Gastroesophageal sphincter (tissue), 4 donors: ENCODE results near the gene SUN5. TPM values are rescaled to one million over a fixed set of nuclear protein-coding genes. Genes with fewer than 3 reads are reported as not detected.

Source experiments
- ATAC-seq: fragments of 150-250 bp; one replicate; pipeline ENCODE4 v1.9.1; 2016; ENCODE audit warnings: mild to moderate bottlenecking, moderate library complexity
- H3K27ac ChIP-seq, 4 donors: fragments of 200-600 bp; sonication (generic) in 3 of 4; 1 replicate in 3 of 4; 2 replicates in 1 of 4; pipeline ENCODE4 v1.5.1; 2016 to 2019
- H3K27me3 ChIP-seq: fragments of 200-600 bp; sonication (generic); one replicate; pipeline ENCODE4 v1.5.1; 2019
- H3K36me3 ChIP-seq, 2 donors: fragments of 200-600 bp; sonication (generic); one replicate each; pipeline ENCODE4 v1.5.1; 2019; ENCODE audit warnings: control low read depth in 1 of 2
- H3K4me1 ChIP-seq, 3 donors: fragments of 200-600 bp; sonication (generic); 1 replicate in 2 of 3; 2 replicates in 1 of 3; pipeline ENCODE4 v1.5.1; 2016 to 2019; ENCODE audit warnings: control low read depth in 2 of 3
- H3K4me3 ChIP-seq, 2 donors: fragments of 200-600 bp; sonication (generic); one replicate each; pipeline ENCODE4 v1.5.1; 2019; ENCODE audit warnings: mild to moderate bottlenecking in 1 of 2, moderate library complexity in 1 of 2
- H3K9me3 ChIP-seq, 3 donors: fragments of 200-600 bp; sonication (generic); one replicate each; pipeline ENCODE4 v1.5.1; 2017 to 2019; ENCODE audit warnings: control low read depth in 2 of 3
- CTCF ChIP-seq, 4 experiments: fragments of 200-600 bp in 2 of 4; fragments of 450-650 bp in 2 of 4; sonication (generic) in 1 of 4; IDR thresholded peaks; one replicate each; pipeline ENCODE4 v1.5.1; 2017 to 2019; ENCODE audit warnings: antibody characterized with exemption in 4 of 4, mild to moderate bottlenecking in 2 of 4, moderate library complexity in 2 of 4
- EP300 ChIP-seq: sonication (generic); formaldehyde crosslinking; IDR thresholded peaks from one replicate; pipeline ENCODE4 v1.6.1; 2017; ENCODE audit warnings: antibody characterized with exemption, mild to moderate bottlenecking
- POLR2A ChIP-seq, 2 donors: fragments of 450-650 bp; IDR thresholded peaks; one replicate each; pipeline ENCODE4 v1.6.1; 2017; ENCODE audit warnings: antibody characterized with exemption in 2 of 2, mild to moderate bottlenecking in 2 of 2, moderate library complexity in 1 of 2
- POLR2AphosphoS5 ChIP-seq: sonication (generic); formaldehyde crosslinking; IDR thresholded peaks from one replicate; pipeline ENCODE4 v1.6.1; 2017; ENCODE audit warnings: antibody characterized with exemption
- WGBS, 2 donors: methylation state at CpG; one replicate each; pipeline ENCODE4 v1.1.5; 2018; ENCODE audit warnings: low coverage in 1 of 2; 5-methylcytosine and 5-hydroxymethylcytosine counted together
- total RNA-seq, 4 donors: library from RNA; depleted of rRNA; stranded (reverse); fragments of >200 nt; gene quantifications; one replicate each; pipeline ENCODE4 v1.1.0, GENCODE V29; 2016

SUN5 gene
- total RNA-seq, 4 donors from 2014 or later = not detected

DNA sequence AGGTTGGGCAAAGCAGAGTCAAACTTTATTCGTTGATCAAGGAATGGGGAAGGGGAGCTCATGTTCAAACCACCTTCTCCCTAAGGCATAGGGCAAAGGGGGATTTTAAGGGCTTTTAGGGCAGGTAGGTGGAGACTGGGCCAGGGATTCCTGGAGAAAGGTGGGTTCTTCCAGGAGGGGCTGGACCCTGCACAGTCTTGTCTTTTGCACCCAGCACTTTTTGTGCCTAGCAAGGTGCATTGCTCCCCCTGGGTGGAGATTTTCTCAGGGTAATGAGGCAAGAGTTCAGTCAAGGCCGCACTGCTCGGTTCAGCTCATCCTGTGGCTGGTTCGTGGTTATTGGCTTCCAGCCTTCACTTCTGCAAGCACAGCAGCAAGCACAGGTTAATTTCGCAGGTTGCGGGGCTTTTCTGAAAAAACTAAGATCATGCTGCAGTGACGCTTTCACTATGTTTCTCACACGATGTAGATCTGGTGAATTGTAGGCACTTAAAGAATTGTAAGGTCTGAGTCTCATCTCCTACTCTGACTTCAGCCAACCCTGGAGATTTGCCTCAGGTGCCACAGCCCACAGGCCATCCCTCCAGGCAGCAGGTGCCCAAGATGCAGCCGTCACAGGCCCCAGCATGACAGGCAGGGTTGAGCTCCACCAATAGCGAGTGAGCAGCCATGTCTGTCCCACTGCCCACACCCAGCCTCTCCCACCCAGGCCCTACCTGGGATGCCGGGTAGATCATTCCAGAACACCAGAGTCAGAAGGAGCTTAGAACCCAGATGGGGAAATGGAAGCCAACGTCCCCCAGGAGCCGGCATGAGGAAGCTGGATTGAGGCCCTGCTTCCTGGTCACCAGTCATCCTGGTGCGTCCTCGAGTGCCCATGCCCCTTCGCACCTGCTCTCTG lies 37.1 kb downstream of the SUN5 start:
- WGBS, 2 donors = 81 to 87% methylated on average over 5 of the region's 16 CpGs
- Histone ChIP-seq H3K4me1 (no peaks in the 10 kb centered on the region), H3K36me3 (no peaks in the 10 kb centered on the region), H3K27me3 (peaks cover 15% of the 10 kb centered on the region), H3K9me3 (no peaks in the 10 kb centered on the region), H3K4me3 (no peak overlapping the region), H3K27ac (no peak overlapping the region)
- TF ChIP-seq POLR2A (IDR thresholded peaks at IDR 0.05) (no peak), CTCF (IDR thresholded peaks at IDR 0.05) (no peak), POLR2AphosphoS5 (no peak), EP300 (no peak)
- no peak for ATAC-seq

DNA sequence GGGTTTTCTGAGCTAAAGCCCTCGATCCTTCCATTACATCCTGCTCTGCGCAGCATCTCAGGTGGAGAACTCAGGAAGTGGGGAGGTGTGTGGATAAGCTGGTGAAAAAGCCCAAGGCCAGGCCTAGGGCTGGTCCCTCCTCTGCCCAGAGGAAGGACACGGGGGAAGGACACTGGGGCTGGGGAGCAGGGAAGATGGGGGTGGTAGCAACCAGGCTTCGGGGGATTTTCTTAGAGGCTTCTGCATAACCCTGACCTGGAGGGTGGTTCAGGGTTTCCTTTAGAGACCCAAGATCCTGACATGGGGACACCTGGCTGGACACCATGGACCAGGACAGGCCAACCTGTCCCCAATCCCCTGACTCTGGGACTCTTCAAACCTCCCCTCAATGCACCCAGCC lies 37.9 kb downstream of the SUN5 start:
- Histone ChIP-seq H3K27ac (no peak overlapping the region), H3K27me3 (peaks cover 15% of the 10 kb centered on the region), H3K9me3 (no peaks in the 10 kb centered on the region), H3K36me3 (no peaks in the 10 kb centered on the region), H3K4me1 (no peaks in the 10 kb centered on the region), H3K4me3 (no peak overlapping the region)
- no peak for ATAC-seq
- 80 to 83% methylated on average over 2 to 3 of the region's 4 CpGs for WGBS, 2 donors
- TF ChIP-seq EP300 (no peak), CTCF (IDR thresholded peaks at IDR 0.05) (no peak), POLR2A (IDR thresholded peaks at IDR 0.05) (no peak), POLR2AphosphoS5 (no peak)

GRCh38 chr20:32965581-32966373 lies 38.5 kb downstream of the SUN5 start:
- Histone ChIP-seq H3K4me1 (no peaks in the 10 kb centered on the region), H3K9me3 (no peaks in the 10 kb centered on the region), H3K4me3 (no peak overlapping the region), H3K27ac (no peak overlapping the region), H3K36me3 (no peaks in the 10 kb centered on the region), H3K27me3 (peaks cover 15% of the 10 kb centered on the region)
- 64 to 69% methylated on average over 4 of the region's 12 CpGs for WGBS, 2 donors
- TF ChIP-seq POLR2A (IDR thresholded peaks at IDR 0.05) = no peak
- no peak for TF ChIP-seq POLR2AphosphoS5
- no peak for TF ChIP-seq CTCF (IDR thresholded peaks at IDR 0.05)
- TF ChIP-seq EP300 = no peak
- no peak for ATAC-seq

- 64 to 76% methylated on average over 5 to 8 of the region's 8 CpGs for WGBS, 2 donors
Measured at GRCh38 chr20:32965115-32965514, 39.1 kb downstream of the SUN5 start.

More at GRCh38 chr20:32965115-32965514, 39.1 kb downstream of the SUN5 start:
- Histone ChIP-seq H3K36me3 (no peaks in the 10 kb centered on the region), H3K9me3 (no peaks in the 10 kb centered on the region), H3K27ac (no peak overlapping the region), H3K4me3 (no peak overlapping the region), H3K27me3 (peaks cover 15% of the 10 kb centered on the region), H3K4me1 (no peaks in the 10 kb centered on the region)
- ATAC-seq = no peak
- TF ChIP-seq CTCF (IDR thresholded peaks at IDR 0.05) = no peak
- TF ChIP-seq POLR2A (IDR thresholded peaks at IDR 0.05) = no peak
- no peak for TF ChIP-seq EP300
- no peak for TF ChIP-seq POLR2AphosphoS5
